ENCODE results near the gene ANO9. TPM values are rescaled to one million over a fixed set of nuclear protein-coding genes. Genes with fewer than 3 reads are reported as not detected.
"Not testable (repeated sequence)": the region's sequence is repeated elsewhere in the genome, so short reads cannot be mapped to it uniquely, and the experiment has no call there.

The ANO9 gene
- total and polyA plus RNA-seq, 12 donors = 0.07 to 2.9 (median 0.97) TPM; not detected in 5

DNA sequence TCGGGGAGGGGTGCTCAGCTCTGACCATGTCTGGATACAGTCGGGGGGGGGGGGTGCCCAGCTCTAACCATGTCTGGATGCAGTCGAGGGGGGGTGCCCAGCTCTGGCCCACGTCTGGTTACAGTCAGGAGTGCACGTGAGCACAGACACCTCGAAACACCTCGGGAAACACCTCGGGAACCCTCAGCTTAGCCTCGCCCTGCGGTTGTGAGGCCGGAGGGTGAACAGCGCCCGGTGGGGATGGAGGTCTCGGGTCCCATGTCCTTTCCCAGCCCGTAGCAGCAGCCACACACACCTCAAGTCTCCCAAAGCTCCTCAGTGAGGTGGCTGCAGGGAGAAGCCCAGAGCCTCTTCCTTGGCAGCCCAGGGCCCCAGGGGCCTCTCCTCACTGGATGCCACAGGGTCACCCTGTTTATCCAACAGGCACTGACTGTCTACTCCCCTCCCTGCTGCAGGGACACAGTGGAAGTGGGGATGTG lies 29.1 kb downstream of the ANO9 start:
- intact Hi-C loops (cut with DNase I) = no loop called here
- H3K27me3 ChIP-seq = peaks cover 24% of the 10 kb centered on the region
- H3K36me3 ChIP-seq (replicated peaks in 1 of 2) = no peaks in the 10 kb centered on the region
- H3K4me1 ChIP-seq (replicated peaks in 1 of 2) = no peaks in the 10 kb centered on the region
- no peak overlapping the region for H3K4me3 ChIP-seq
- H3K9me3 ChIP-seq (replicated peaks in 1 of 3) = no peaks in the 10 kb centered on the region
- WGBS, 4 donors = 79 to 94% (median 80%) methylated on average over 7 to 15 of the region's 15 CpGs; no CpG with 5 or more reads in 1 of the 4 donors
- no peak overlapping the region for H3K27ac ChIP-seq
- no peak for DNase-seq
- TF ChIP-seq POLR2A (IDR thresholded peaks at IDR 0.05) (no peak), CTCF (IDR thresholded peaks at IDR 0.05) (no peak)

DNA sequence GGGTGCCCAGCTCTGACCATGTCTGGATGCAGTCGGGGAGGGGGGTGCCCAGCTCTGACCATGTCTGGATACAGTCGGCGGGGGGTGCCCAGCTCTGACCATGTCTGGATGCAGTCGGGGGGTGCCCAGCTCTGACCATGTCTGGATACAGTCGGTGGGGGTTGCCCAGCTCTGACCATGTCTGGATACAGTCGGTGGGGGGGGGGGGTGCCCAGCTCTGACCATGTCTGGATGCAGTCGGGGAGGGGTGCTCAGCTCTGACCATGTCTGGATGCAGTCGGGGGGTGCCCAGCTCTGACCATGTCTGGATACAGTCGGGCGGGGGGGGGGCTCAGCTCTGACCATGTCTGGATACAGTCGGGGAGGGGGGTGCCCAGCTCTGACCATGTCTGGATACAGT lies 30.3 kb downstream of the ANO9 start:
- H3K4me3 ChIP-seq; H3K36me3 ChIP-seq (replicated peaks in 1 of 2); DNase-seq; H3K27ac ChIP-seq; H3K4me1 ChIP-seq (replicated peaks in 1 of 2); intact Hi-C loops (cut with DNase I); H3K9me3 ChIP-seq (replicated peaks in 1 of 3): not testable (repeated sequence)
- H3K27me3 ChIP-seq = peaks cover 13% of the 10 kb centered on the region
- 73 to 80% methylated on average over 8 to 9 of the region's 11 CpGs; no CpG with 5 or more reads in 2 of the 4 donors for WGBS, 4 donors

DNA sequence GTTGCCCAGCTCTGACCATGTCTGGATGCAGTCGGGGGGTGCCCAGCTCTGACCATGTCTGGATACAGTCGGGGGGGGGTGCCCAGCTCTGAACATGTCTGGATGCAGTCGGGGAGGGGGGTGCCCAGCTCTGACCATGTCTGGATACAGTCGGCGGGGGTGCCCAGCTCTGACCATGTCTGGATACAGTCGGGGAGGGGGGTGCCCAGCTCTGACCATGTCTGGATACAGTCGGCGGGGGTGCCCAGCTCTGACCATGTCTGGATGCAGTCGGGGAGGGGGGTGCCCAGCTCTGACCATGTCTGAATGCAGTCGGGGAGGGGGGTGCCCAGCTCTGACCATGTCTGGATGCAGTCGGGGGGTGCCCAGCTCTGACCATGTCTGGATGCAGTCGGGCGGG lies 31.1 kb downstream of the ANO9 start:
- H3K27ac ChIP-seq; H3K4me1 ChIP-seq (replicated peaks in 1 of 2); intact Hi-C loops (cut with DNase I); H3K36me3 ChIP-seq (replicated peaks in 1 of 2); DNase-seq; H3K4me3 ChIP-seq; H3K9me3 ChIP-seq (replicated peaks in 1 of 3); H3K27me3 ChIP-seq: not testable (repeated sequence)
- WGBS, 4 donors = 83% methylated on average over 13 of the region's 13 CpGs; no CpG with 5 or more reads in 2 of the 4 donors

GRCh38 chr11:409600-410483 lies 32.0 kb downstream of the ANO9 start:
- WGBS, 4 donors = 52 to 57% (median 54%) methylated on average over 6 to 18 of the region's 18 CpGs; no CpG with 5 or more reads in 1 of the 4 donors
- Histone ChIP-seq H3K27ac (no peak overlapping the region), H3K27me3 (no peaks in the 10 kb centered on the region), H3K4me1 (replicated peaks in 1 of 2) (peaks cover 0 to 9% of the 10 kb centered on the region in 2 donors), H3K9me3 (replicated peaks in 1 of 3) (no peaks in the 10 kb centered on the region), H3K4me3 (no peak overlapping the region), H3K36me3 (replicated peaks in 1 of 2) (no peaks in the 10 kb centered on the region)
- intact Hi-C loops (cut with DNase I) = no loop called here
- TF ChIP-seq POLR2A (IDR thresholded peaks at IDR 0.05) (no peak), CTCF (IDR thresholded peaks at IDR 0.05) (no peak)
- peak in 1 of 7 donors; percentile 14 for DNase-seq

- Histone ChIP-seq H3K27ac (no peak overlapping the region), H3K36me3 (replicated peaks in 1 of 2) (no peaks in the 10 kb centered on the region), H3K9me3 (replicated peaks in 1 of 3) (no peaks in the 10 kb centered on the region), H3K27me3 (no peaks in the 10 kb centered on the region), H3K4me3 (no peak overlapping the region), H3K4me1 (replicated peaks in 1 of 2) (peaks cover 0 to 9% of the 10 kb centered on the region in 2 donors)
- TF ChIP-seq CTCF (IDR thresholded peaks at IDR 0.05) (no peak), POLR2A (IDR thresholded peaks at IDR 0.05) (no peak)
- no peak for DNase-seq
- intact Hi-C loops (cut with DNase I) = no loop called here
- 84 to 100% (median 90%) methylated on average over 4 to 7 of the region's 7 CpGs for WGBS, 4 donors
These were observed 32.7 kb downstream of the ANO9 start for GRCh38 chr11:409008-409599.
